ENCODE results near the gene APOL4.
"Not testable (repeated sequence)": the region's sequence is repeated elsewhere in the genome, so short reads cannot be mapped to it uniquely, and the experiment has no call there.

APOL4 gene

GRCh38 chr22:36204632-36205015 is 3.0 kb upstream of the APOL4 start:
- no peak for DNase-seq

- no peak for DNase-seq
Observed at GRCh38 chr22:36204001-36204631, 2.5 kb upstream of the APOL4 start.

- DNase-seq: not testable (repeated sequence)
Observed at GRCh38 chr22:36203441-36203840, 1.8 kb upstream of the APOL4 start.

- DNase-seq: not testable (repeated sequence)
Observed at GRCh38 chr22:36202906-36203305, 1.3 kb upstream of the APOL4 start.

GRCh38 chr22:36201025-36201424 is 584 bp downstream of the APOL4 start:
- not testable (repeated sequence) for DNase-seq

- no peak for DNase-seq
Observed at GRCh38 chr22:36199001-36199551, 2.5 kb downstream of the APOL4 start.

GRCh38 chr22:36198536-36198935 is 3.1 kb downstream of the APOL4 start:
- no peak for DNase-seq

- DNase-seq: no peak
Observed at GRCh38 chr22:36197514-36198146, 4.0 kb downstream of the APOL4 start.

- DNase-seq: no peak
Observed at GRCh38 chr22:36197065-36197440, 4.6 kb downstream of the APOL4 start.

- no peak for DNase-seq
Observed at GRCh38 chr22:36196254-36197064, 5.2 kb downstream of the APOL4 start.

- no peak for DNase-seq
Observed at GRCh38 chr22:36194971-36195370, 6.6 kb downstream of the APOL4 start.

- DNase-seq: no peak
Observed at GRCh38 chr22:36194385-36194784, 7.2 kb downstream of the APOL4 start.

- DNase-seq: no peak
Observed at GRCh38 chr22:36193577-36193976, 8.0 kb downstream of the APOL4 start.

- DNase-seq: no peak
Observed at GRCh38 chr22:36193171-36193570, 8.4 kb downstream of the APOL4 start.

- no peak for DNase-seq
Observed at GRCh38 chr22:36192542-36192941, 9.1 kb downstream of the APOL4 start.

GRCh38 chr22:36191106-36191836 is 10.3 kb downstream of the APOL4 start:
- no peak for DNase-seq

GRCh38 chr22:36187862-36188261 is 13.7 kb downstream of the APOL4 start:
- not testable (repeated sequence) for DNase-seq

GRCh38 chr22:36185828-36186624 is 15.6 kb downstream of the APOL4 start:
- no peak for DNase-seq

- no peak for DNase-seq
Observed at GRCh38 chr22:36184433-36185025, 17.1 kb downstream of the APOL4 start.

- DNase-seq: no peak
Observed at GRCh38 chr22:36183446-36183845, 18.2 kb downstream of the APOL4 start.

GRCh38 chr22:36182857-36183256 is 18.8 kb downstream of the APOL4 start:
- DNase-seq: no peak

GRCh38 chr22:36182056-36182455 is 19.6 kb downstream of the APOL4 start:
- no peak for DNase-seq

Data from activated gamma-delta T cell (primary cell).